SK-N-SH (cell line): Measurements from ENCODE around the gene GHR. TPM values are rescaled to one million over a fixed set of nuclear protein-coding genes. Genes with fewer than 3 reads are reported as not detected.

ENCODE experiments used
- CTCF ChIA-PET: fragments of 300-600, 350-600 bp; formaldehyde crosslinking; extraction: SDS; loops from one replicate; lab custom pipeline; 2021; lab: Yijun Ruan, JAX
- POLR2A ChIA-PET: fragments of 350-600 bp; sonication (Branson Sonifier 250); formaldehyde crosslinking; extraction: SDS; loops from one replicate; lab custom pipeline; 2020; ENCODE audit warnings: antibody characterized with exemption, inconsistent platforms; lab: Yijun Ruan, JAX
- DNase-seq: peaks from one replicate; pipeline ENCODE4 v3.0.0; 2012
- H2AFZ ChIP-seq: fragments of 200-600 bp; sonication (generic); 2 replicates; pipeline ENCODE4 v1.8.1; 2016; ENCODE audit warnings: antibody characterized with exemption, mild to moderate bottlenecking, low read depth
- H3F3A ChIP-seq: fragments of 200-600 bp; sonication (generic); replicated peaks from 2 replicates; pipeline ENCODE3; 2016; ENCODE audit warnings: antibody characterized with exemption, mild to moderate bottlenecking; ENCODE audit not compliant: insufficient read depth
- H3K27ac ChIP-seq, 2 experiments: fragments of 200-500 bp in 1 of 2; fragments of 200-600 bp in 1 of 2; sonication (Bioruptor generic) in 1 of 2; sonication (generic), shearing (Covaris generic) in 1 of 2; 2 replicates each; pipeline versions ENCODE4 v1.5.1 to v1.6.1; 2014 to 2016; ENCODE audit warnings: low read depth in 2 of 2, inconsistent platforms in 1 of 2, low read length in 1 of 2, mild to moderate bottlenecking in 1 of 2, mixed read lengths in 1 of 2
- H3K27me3 ChIP-seq: fragments of 200-600 bp; sonication (generic), shearing (Covaris generic); 2 replicates; pipeline ENCODE4 v1.6.1; 2016; ENCODE audit warnings: mixed run types; ENCODE audit not compliant: insufficient read depth
- H3K36me3 ChIP-seq, 2 experiments: fragments of 200-500 bp in 1 of 2; fragments of 200-600 bp in 1 of 2; sonication (Bioruptor generic) in 1 of 2; sonication (generic) in 1 of 2; replicated peaks in 1 of 2; 2 replicates each; pipeline versions ENCODE3 to v1.5.1; 2014 to 2016; ENCODE audit warnings: low read length in 1 of 2, mild to moderate bottlenecking in 1 of 2; ENCODE audit not compliant: insufficient read depth in 2 of 2, control insufficient read depth in 1 of 2
- H3K4me1 ChIP-seq, 2 experiments: fragments of 200-500 bp in 1 of 2; fragments of 200-600 bp in 1 of 2; sonication (Bioruptor generic) in 1 of 2; sonication (generic), shearing (Covaris generic) in 1 of 2; 2 replicates each; pipeline versions ENCODE4 v1.5.1 to v1.6.1; 2014 to 2016; ENCODE audit warnings: low read depth in 1 of 2, low read length in 1 of 2, mixed run types in 1 of 2; ENCODE audit not compliant: insufficient read depth in 2 of 2, control insufficient read depth in 1 of 2
- H3K4me2 ChIP-seq: fragments of 200-600 bp; sonication (generic), shearing (Covaris generic); 2 replicates; pipeline ENCODE4 v1.6.1; 2017; ENCODE audit warnings: mixed run types
- H3K4me3 ChIP-seq, 2 experiments: fragments of 200-500 bp in 1 of 2; fragments of 200-600 bp in 1 of 2; sonication (Bioruptor generic) in 1 of 2; sonication (generic), shearing (Covaris generic) in 1 of 2; 2 replicates each; pipeline versions ENCODE4 v1.5.1 to v1.8.1; 2014 to 2016; ENCODE audit warnings: low read depth in 2 of 2, inconsistent platforms in 1 of 2, low read length in 1 of 2, mild to moderate bottlenecking in 1 of 2, mixed read lengths in 1 of 2, moderate library complexity in 1 of 2
- H3K79me2 ChIP-seq: fragments of 200-600 bp; sonication (generic); 2 replicates; pipeline ENCODE4 v1.8.1; 2017; ENCODE audit warnings: mild to moderate bottlenecking; ENCODE audit not compliant: insufficient read depth
- H3K9ac ChIP-seq: fragments of 200-600 bp; sonication (generic); 2 replicates; pipeline ENCODE4 v1.6.1; 2017; ENCODE audit warnings: mixed run types
- H3K9me2 ChIP-seq: fragments of 200-600 bp; sonication (generic); 2 replicates; pipeline ENCODE4 v1.6.1; 2017; ENCODE audit warnings: mixed run types
- H3K9me3 ChIP-seq: fragments of 200-600 bp; sonication (generic); 2 replicates; pipeline ENCODE4 v1.6.1; 2017; ENCODE audit warnings: mixed run types, mild to moderate bottlenecking, moderate library complexity
- H4K20me1 ChIP-seq: fragments of 200-600 bp; sonication (generic); 2 replicates; pipeline ENCODE4 v1.6.1; 2017; ENCODE audit warnings: mild to moderate bottlenecking, mixed run types; ENCODE audit not compliant: insufficient read depth
- FOXJ3 ChIP-seq: sonication (generic); formaldehyde crosslinking; IDR thresholded peaks from 2 replicates; pipeline ENCODE4 v1.5.1; 2020; ENCODE audit warnings: mild to moderate bottlenecking, missing genetic modification reagents
- JUND ChIP-seq: IDR thresholded peaks from 2 replicates; pipeline ENCODE4 v1.4.0; 2012
- NFIC ChIP-seq: IDR thresholded peaks from 2 replicates; pipeline ENCODE4 v1.4.0; 2012; ENCODE audit warnings: borderline replicate concordance
- RFX5 ChIP-seq: IDR thresholded peaks from 2 replicates; pipeline ENCODE4 v1.6.1; 2012; ENCODE audit warnings: mild to moderate bottlenecking, improper control_type of control experiment, low read length
- SMC3 ChIP-seq: IDR thresholded peaks from 2 replicates; pipeline ENCODE4 v1.6.1; 2012; ENCODE audit warnings: low read depth, low read length, improper control_type of control experiment
- TEAD4 ChIP-seq: IDR thresholded peaks from 2 replicates; pipeline ENCODE4 v1.4.0; 2012; ENCODE audit warnings: mild to moderate bottlenecking, borderline replicate concordance; ENCODE audit not compliant: insufficient read depth
- whole genome bisulfite sequencing: methylation state at CpG from one replicate; pipeline ENCODE4 v1.1.6; 2017; ENCODE audit warnings: low lambda C conversion rate; 5-methylcytosine and 5-hydroxymethylcytosine counted together
- polyA plus RNA-seq, 3 experiments: library from polyadenylated mRNA; depleted of rRNA; stranded (reverse); fragments of >200 nt; gene quantifications; 2 replicates each; pipeline ENCODE4 v1.2.3, GENCODE V29; 2012
- TF ChIP-seq, protein P1 (sequence below): fragments of 150-350 bp; IDR thresholded peaks from 2 replicates; pipeline ENCODE4 v1.6.1; 2017; ENCODE audit warnings: antibody characterized with exemption, low read length, low read depth, borderline replicate concordance
- TF ChIP-seq, protein P2 (sequence below): IDR thresholded peaks from 2 replicates; pipeline ENCODE4 v1.4.0; 2012; ENCODE audit warnings: low read depth

GHR gene
- polyA plus RNA-seq, 1 of the 3 experiments (the other 2 are of a cell fraction): 0.03 TPM

DNA sequence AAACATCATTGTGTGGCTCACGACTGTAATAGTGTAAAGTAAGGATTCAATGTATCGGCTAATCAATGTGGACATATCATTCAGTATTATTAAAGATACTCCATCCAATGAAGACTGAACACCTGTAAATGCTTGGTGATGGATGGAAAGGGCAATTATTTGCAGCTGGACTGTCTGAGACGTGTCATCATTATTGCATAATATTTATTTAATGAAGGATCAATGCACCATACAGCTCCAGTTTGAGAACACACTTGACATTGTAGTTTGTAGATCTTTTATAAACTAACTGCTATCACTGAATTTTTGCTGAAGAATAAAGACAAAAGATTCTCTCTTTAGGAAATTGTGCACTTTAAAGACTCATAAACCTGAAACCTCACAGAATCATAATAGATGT is 215.7 kb downstream of the GHR start:
- TF ChIP-seq, protein P1, sequence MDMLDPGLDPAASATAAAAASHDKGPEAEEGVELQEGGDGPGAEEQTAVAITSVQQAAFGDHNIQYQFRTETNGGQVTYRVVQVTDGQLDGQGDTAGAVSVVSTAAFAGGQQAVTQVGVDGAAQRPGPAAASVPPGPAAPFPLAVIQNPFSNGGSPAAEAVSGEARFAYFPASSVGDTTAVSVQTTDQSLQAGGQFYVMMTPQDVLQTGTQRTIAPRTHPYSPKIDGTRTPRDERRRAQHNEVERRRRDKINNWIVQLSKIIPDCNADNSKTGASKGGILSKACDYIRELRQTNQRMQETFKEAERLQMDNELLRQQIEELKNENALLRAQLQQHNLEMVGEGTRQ: no peak
- TF ChIP-seq SMC3 (no peak), TEAD4 (no peak), NFIC (no peak)
- TF ChIP-seq, protein P2, sequence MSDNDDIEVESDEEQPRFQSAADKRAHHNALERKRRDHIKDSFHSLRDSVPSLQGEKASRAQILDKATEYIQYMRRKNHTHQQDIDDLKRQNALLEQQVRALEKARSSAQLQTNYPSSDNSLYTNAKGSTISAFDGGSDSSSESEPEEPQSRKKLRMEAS: no peak
- CTCF ChIA-PET: no interaction called here
- no peaks in the 10 kb centered on the region for H3K79me2 ChIP-seq
- no peaks in the 10 kb centered on the region for H3K36me3 ChIP-seq
- no peak overlapping the region for H3K9ac ChIP-seq
- H4K20me1 ChIP-seq: no peaks in the 10 kb centered on the region
- no peaks in the 10 kb centered on the region for H3K9me3 ChIP-seq
- no peaks in the 10 kb centered on the region for H3K9me2 ChIP-seq
- H3K4me3 ChIP-seq: no peak overlapping the region
- 2% methylated on average over 3 of the region's 3 CpGs for WGBS
- H2AFZ ChIP-seq: no peak overlapping the region
- no peaks in the 10 kb centered on the region for H3K27me3 ChIP-seq
- POLR2A ChIA-PET: no interaction called here
- DNase-seq: no peak
- no peaks in the 10 kb centered on the region for H3K4me1 ChIP-seq
- no peaks in the 10 kb centered on the region for H3F3A ChIP-seq
- H3K27ac ChIP-seq: no peak overlapping the region
- H3K4me2 ChIP-seq: no peak overlapping the region

GRCh38 chr5:42640835-42641234 is 217.6 kb downstream of the GHR start:
- H3K4me1 ChIP-seq: no peaks in the 10 kb centered on the region
- POLR2A ChIA-PET: no interaction called here

More at GRCh38 chr5:42640835-42641234, 217.6 kb downstream of the GHR start:
- Histone ChIP-seq H3K27ac (no peak overlapping the region), H2AFZ (no peak overlapping the region), H3F3A (no peaks in the 10 kb centered on the region), H3K4me2 (no peak overlapping the region), H3K9ac (no peak overlapping the region), H3K9me3 (no peaks in the 10 kb centered on the region), H3K4me3 (no peak overlapping the region), H3K9me2 (no peaks in the 10 kb centered on the region), H3K36me3 (no peaks in the 10 kb centered on the region), H3K79me2 (no peaks in the 10 kb centered on the region), H4K20me1 (no peaks in the 10 kb centered on the region), H3K27me3 (no peaks in the 10 kb centered on the region)
- 0% methylated on average over 2 of the region's 2 CpGs for WGBS
- CTCF ChIA-PET: no interaction called here
- DNase-seq: no peak
- TF ChIP-seq RFX5 (no peak), FOXJ3 (CRISPR knock-in tag) (no peak), JUND (no peak)
- TF ChIP-seq, protein P1: no peak
- TF ChIP-seq, protein P2: no peak
